ENCODE measurements around the gene CIPC.

- no peak for TF ChIP-seq CTCF (conservative IDR thresholded peaks at IDR 0.05)
- no peak for TF ChIP-seq ZFX (IDR thresholded peaks at IDR 0.05)
Measured at GRCh38 chr14:77104393-77104792, 6.3 kb downstream of the CIPC start.

Data from C4-2B (cell line).